Lower leg skin (tissue), 4 donors: ENCODE data around the gene AIF1. TPM values are rescaled to one million over a fixed set of nuclear protein-coding genes. Genes with fewer than 3 reads are reported as not detected.

Experiments
- DNase-seq, 2 donors: peaks; one replicate each; pipeline ENCODE4 v3.0.0-alpha.2; 2019; ENCODE audit warnings: low spot score in 2 of 2
- H3K4me3 ChIP-seq: fragments of 200-600 bp; sonication (generic); 2 replicates; pipeline ENCODE4 v1.5.1; 2017; ENCODE audit warnings: mild to moderate bottlenecking, low read depth; ENCODE audit not compliant: poor library complexity, severe bottlenecking
- POLR2A ChIP-seq, 2 donors: fragments of 450-650 bp; IDR thresholded peaks; one replicate each; pipeline ENCODE4 v1.6.1; 2016 to 2017; ENCODE audit warnings: antibody characterized with exemption in 2 of 2, mild to moderate bottlenecking in 1 of 2, moderate library complexity in 1 of 2
- WGBS, 2 donors: methylation state at CpG; one replicate each; pipeline ENCODE4 v1.1.5; 2018; 5-methylcytosine and 5-hydroxymethylcytosine counted together
- intact Hi-C: fragments of 100-400 bp; cut with DNase I; formaldehyde crosslinking; loops from one replicate; pipeline ENCODE4 v1.15.0; 2023; ENCODE audit warnings: low total_unique reads
- total RNA-seq, 4 donors: library from RNA; depleted of rRNA; stranded (reverse); fragments of >200 nt; gene quantifications; one replicate each; pipeline ENCODE4 v1.1.0, GENCODE V29; 2016
- TF ChIP-seq, protein P1 (sequence below), 3 donors: fragments of 450-650 bp; IDR thresholded peaks; one replicate each; pipeline ENCODE4 v1.5.1; 2016; ENCODE audit warnings: antibody characterized with exemption in 3 of 3, mild to moderate bottlenecking in 3 of 3, moderate library complexity in 2 of 3

AIF1 gene
- total RNA-seq, 4 donors from 2014 or later: 4.8 to 13.7 (median 7.2) TPM

DNA sequence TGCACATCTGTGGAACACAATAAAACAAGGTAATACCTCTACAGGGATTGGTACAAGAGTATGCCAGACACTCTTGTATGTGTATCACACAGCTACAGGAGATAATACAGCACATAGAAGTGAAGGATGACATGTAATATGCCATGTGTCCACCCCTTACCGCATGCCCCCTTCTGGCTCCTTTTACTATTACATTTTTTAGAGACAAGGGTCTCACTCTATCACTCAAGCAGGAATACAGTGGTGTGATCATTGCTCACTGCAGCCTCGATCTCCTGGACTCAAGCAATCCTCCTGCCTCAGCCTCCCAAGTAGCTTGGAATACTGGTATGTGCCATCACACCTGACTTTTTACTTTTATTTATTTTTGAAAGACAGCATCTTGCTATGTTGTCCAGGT, 18.0 kb upstream of the AIF1 start:
- DNase-seq: no peak
- intact Hi-C loops: loop anchor here (5.0 kb wide), 1 partner anchor 50 kb away; the partner anchor contains the start of genes ATP6V1G2 and NFKBIL1
- no peak for TF ChIP-seq POLR2A (IDR thresholded peaks at IDR 0.05)
- TF ChIP-seq, protein P1, sequence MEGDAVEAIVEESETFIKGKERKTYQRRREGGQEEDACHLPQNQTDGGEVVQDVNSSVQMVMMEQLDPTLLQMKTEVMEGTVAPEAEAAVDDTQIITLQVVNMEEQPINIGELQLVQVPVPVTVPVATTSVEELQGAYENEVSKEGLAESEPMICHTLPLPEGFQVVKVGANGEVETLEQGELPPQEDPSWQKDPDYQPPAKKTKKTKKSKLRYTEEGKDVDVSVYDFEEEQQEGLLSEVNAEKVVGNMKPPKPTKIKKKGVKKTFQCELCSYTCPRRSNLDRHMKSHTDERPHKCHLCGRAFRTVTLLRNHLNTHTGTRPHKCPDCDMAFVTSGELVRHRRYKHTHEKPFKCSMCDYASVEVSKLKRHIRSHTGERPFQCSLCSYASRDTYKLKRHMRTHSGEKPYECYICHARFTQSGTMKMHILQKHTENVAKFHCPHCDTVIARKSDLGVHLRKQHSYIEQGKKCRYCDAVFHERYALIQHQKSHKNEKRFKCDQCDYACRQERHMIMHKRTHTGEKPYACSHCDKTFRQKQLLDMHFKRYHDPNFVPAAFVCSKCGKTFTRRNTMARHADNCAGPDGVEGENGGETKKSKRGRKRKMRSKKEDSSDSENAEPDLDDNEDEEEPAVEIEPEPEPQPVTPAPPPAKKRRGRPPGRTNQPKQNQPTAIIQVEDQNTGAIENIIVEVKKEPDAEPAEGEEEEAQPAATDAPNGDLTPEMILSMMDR (IDR thresholded peaks at IDR 0.05): no peak
- WGBS, 2 donors: 23 to 38% methylated on average over 2 of the region's 2 CpGs
- H3K4me3 ChIP-seq: no peak overlapping the region

DNA sequence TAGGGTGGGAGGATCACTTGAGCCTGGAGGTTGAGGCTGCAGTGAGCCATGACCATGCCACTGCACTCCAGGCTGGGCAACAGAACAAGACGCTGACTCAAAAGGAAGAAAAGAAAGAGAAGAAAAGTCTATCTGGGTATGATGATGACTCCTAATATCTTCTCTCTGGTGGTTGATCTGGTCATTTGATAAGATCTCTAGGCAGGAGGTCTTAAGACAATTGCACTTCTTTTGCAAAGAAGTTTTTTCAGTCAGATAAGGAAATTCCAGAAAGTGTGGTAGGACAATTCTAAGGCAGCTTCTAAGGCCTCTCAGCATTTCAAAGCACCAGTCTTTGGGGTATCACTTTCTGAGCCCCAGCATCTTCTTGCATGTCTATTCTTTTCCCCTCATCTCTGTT, 7.7 kb upstream of the AIF1 start:
- no peak for DNase-seq
- intact Hi-C loops: no loop called here
- 81 to 93% methylated on average over 1 of the region's 1 CpG for WGBS, 2 donors
- no peak overlapping the region for H3K4me3 ChIP-seq
- TF ChIP-seq POLR2A (IDR thresholded peaks at IDR 0.05): no peak
- TF ChIP-seq, protein P1 (IDR thresholded peaks at IDR 0.05): no peak

DNA sequence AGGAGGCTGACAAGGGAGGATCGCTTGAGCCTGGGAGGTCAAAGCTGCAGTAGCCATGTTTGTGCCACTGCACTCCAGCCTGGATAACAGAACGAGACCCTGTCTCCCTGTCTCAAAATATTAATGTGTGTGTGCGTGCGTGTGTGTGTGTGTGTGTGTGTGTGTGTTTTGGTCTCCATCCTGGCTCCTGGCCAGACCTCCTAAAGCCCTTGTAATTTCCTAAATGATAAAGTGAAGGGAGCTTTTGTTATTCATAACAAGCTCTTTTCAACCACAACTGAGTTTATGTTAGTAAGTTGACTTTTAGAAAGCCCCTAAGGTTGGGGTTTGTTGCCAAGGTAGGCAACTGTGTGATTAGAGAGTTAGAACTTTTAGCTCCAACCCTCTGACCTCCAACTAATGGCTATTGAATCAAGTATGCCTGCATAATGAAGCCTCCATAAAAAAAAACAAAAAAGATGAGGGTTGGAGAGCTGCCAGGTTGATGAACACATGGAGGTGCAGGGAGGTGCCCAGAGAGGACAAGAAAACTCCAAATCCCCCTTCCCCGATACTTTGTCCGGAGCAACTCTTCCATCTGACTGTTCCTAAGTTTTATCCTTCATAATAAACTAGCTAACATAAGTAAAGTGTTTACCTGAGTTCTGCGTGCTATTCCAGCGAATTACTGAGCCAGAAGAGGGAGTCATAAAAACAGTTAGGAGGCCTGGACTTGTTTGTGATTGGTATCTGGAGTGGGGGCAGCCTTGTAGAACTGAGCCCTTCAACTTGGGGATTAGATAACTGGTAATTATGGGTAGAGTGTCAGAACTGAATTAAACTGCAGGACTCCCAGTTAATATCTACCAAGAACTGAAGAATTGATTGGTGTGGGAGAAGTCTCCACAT, 5.3 kb upstream of the AIF1 start:
- WGBS, 2 donors: 72 to 74% methylated on average over 8 of the region's 8 CpGs
- no peak overlapping the region for H3K4me3 ChIP-seq
- no peak for DNase-seq
- TF ChIP-seq, protein P1 (IDR thresholded peaks at IDR 0.05): no peak
- TF ChIP-seq POLR2A (IDR thresholded peaks at IDR 0.05): no peak
- intact Hi-C loops: no loop called here

DNA sequence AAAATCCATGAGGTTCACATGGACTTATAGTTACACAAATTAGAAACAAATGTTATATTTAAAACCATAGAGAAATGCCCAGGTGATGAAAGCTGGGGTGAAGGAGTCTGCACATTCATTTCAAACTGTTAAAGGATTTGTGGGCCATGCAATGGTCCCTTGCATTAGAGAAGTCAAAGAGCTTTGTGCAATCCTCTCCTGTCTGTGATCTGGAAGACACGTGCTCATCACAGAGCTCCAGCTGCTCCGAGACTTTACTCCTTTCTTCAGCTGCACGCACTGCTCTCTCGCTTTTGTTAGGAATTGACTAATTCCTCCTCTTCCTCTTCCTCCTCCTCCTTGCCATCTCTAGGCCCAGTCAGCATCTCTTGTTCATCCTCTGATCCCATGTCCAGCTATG, 4.1 kb upstream of the AIF1 start:
- 41 to 81% methylated on average over 4 of the region's 4 CpGs for WGBS, 2 donors
- DNase-seq: no peak
- no peak overlapping the region for H3K4me3 ChIP-seq
- intact Hi-C loops: no loop called here
- TF ChIP-seq, protein P1 (IDR thresholded peaks at IDR 0.05): no peak
- no peak for TF ChIP-seq POLR2A (IDR thresholded peaks at IDR 0.05)

DNA sequence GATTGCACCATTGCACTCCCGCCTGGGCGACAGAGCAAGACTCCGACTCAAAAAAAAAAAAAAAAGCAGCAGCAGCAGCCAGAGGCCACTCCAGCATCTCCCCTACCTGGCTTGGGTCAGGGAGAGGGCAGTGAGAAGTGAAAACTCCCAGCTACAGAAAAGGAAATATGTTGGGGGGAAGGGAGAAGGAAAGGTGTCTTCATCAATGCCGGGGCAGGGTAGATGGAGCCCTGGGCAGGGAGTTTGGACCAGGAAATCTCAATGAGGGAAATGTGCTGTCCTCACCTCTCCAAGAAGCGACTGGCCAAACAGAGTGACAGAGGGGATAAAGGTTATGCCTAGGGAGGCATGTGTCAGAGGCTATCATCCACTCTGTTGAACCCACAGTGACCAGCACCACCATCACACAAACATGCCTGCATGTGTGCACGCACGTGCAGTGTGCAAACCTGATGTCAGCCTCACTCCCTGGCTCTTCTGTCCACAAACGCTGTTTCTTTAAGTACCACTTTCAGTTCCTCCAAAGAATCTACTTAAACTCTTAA, 887 bp upstream of the AIF1 start:
- TF ChIP-seq POLR2A (IDR thresholded peaks at IDR 0.05): no peak
- TF ChIP-seq, protein P1 (IDR thresholded peaks at IDR 0.05): no peak
- WGBS, 2 donors: 72 to 84% methylated on average over 8 of the region's 8 CpGs
- intact Hi-C loops: no loop called here
- H3K4me3 ChIP-seq: no peak overlapping the region
- no peak for DNase-seq
